HG02840 (cell line): ENCODE data around the gene DNAJC17.

Experiments used
- ATAC-seq: cut with Tn5 transposase; IDR thresholded peaks from one replicate; pipeline ENCODE4 v1.9.1; 2021; ENCODE audit warnings: mild to moderate bottlenecking, moderate library complexity, moderate number of reproducible peaks; ENCODE audit not compliant: unreplicated experiment, low FRiP score

The DNAJC17 gene

DNA sequence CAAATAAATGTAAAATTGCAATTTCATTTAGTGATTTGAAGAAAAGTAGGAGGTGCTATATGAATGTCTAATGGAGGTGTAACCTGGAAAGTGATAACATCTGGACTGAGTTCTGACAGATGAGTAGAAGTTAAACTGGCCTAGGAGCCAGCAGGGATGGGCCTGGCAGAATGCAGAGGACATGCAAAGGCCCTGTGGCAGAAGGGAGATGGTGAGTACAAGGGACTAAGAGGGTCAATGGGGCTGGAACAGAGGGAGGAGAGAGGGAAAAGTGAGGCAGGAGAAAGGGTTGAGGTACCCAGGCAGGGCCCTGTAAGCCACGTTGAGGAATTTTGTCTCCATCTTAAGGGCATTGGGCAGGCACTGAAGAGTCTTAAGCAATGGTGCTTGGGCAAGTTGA lies 24.6 kb upstream of the DNAJC17 start:
- ATAC-seq: no peak

- ATAC-seq: no peak
Observed at GRCh38 chr15:40830884-40831283, 23.6 kb upstream of the DNAJC17 start.

- ATAC-seq: no peak
Observed at GRCh38 chr15:40829115-40829514, 21.8 kb upstream of the DNAJC17 start.

DNA sequence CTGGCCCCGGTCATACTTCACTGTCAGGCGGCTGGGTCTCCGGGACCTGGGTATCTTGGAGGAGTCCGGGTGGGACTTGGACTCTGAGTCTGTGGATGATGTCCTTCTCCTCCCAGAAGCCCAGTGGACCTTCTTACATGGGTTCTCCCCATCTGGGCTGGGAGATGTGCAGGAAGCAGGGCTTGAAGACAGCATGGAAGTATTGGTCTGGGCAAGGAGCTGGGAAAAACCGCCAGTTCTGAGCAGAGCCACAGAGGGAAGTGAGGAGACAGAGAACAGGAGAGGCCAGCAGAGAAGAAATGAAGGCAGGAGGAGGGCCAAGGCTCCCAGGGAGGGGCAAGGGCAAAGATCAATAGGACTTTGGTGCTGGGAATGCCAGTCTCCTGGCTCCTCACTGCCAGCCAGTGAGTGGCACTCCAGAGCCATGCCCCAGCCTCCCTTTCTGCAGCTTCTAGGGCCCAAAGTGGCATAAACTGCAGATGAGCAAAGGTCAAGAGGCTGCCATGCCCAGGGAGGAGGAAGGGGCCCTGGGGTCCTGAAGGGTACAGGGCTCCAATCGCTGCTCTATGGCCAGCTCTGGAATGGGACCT lies 21.3 kb upstream of the DNAJC17 start, which contains the start of gene PPP1R14D:
Gene PPP1R14D, minus strand, starts transcription at position 262 of the 590 bp plus-strand sequence. Its CDS starts 67 bp downstream, at position 195.
- ATAC-seq: no peak

DNA sequence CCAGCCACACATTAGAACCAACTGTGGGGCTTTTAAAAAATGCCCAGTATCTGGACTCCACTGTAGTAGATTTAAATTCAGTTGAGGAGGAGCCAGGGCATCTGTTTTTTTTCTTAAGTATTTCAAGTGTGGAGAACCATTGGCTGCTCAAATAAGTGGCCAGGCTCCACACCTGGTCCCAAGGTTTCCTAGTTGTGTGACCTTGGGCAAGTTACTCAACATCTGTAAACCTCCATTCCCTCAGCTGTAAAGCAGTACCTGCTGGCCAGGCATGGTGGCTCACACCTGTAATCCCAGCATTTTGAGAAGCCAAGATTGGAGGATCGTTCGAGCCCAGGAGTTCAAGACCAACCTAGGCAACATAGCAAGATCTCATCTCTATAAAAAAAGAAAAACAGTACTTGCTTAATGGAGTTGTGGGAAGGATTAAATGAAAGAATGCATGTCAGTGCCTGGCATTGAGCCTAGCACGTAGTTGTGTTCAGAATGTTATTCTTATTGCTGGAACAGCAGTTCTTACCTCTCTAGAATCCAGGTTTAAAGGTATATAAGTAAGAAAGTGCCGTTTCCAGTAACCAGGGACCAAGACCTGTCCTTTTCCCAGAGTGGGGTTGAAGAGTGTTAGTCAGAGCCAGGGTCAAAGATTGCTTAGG lies 19.3 kb upstream of the DNAJC17 start:
- no peak for ATAC-seq

DNA sequence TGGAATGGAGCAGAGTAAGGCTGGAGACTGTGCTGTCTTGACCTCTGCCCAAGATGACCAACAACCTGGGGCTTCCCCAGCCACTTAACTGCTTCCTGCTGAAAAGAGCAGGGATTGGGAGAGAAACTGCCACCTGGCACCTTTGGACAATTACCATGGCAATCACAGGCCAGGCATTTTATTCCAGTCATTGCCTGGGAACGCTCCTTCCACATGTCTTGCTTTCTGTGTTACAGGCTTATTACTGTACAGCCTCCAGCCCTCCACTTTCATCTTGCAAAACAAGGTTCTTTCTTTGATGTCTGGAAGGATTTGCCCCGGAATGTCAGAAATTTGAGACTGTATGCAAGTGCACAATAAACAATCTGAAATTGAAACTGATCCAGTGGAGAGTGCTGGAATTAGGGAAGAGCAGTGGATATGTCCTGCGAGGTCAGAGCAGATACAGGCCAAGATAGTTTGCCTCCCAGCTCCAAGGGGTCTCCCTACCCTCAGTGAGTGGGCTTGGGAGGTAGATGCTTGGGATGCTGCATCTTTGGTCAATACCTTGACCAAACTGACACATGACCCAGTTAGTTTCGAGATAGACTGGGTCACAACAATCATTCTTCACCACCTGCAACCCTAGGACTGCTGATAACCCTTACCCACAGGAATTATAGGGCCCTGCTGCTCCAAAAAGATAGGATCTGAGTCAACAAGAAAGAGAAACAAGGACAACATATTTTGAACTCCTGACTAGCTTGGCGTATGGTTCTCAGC lies 18.6 kb upstream of the DNAJC17 start:
- ATAC-seq: no peak

DNA sequence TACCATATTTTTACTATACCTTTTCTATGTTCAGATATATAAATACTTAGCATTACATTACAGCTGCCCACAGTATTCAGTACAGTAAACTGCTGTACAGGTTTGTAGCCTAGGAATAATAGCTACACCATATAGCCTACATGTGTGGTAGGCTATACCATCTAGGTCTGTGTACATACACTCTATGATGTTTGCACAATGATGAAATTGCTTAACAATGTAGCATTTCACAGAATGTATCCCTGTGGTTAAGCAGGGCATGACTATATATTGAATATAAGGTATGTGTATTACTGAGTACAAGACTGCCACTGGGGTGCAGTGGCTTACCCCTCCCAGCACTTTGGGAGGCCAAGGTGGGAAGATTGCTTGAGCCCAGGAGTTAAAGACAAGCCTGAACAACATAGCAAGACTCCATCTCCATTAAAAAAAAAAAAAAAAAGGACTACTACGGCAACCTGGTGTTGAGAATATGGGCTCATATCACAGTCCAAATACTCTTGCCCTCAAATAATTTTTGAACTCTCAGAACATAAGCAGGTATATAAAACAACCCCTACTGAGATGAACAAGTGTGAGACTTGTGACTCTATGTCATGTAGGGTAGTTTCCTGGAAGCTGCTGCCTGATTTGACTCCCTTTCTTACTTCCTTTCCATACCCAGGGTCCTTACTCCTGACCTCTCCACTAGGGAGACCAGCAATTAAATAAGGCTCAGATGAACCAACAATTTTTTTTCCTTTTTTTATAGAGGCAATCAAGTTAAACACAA lies 16.5 kb upstream of the DNAJC17 start:
- ATAC-seq: no peak

DNA sequence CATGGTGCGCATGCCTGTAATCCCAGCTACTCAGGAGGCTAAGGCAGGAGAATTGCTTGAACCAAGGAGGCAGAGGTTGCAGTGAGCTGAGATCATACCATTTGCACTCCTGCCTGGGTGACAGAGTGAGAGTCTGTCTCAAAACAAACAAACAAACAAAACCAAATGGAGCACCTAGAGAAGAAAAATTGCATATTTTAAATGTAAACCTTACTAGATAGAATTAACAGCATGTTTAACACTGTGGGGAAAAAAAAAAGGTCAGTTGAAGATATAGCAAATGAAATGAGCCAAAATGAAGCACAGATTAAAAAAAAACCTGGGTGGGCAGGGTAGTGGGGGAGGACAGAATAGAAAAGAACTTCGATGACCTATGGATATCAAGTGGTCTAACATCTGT lies 13.9 kb upstream of the DNAJC17 start:
- no peak for ATAC-seq

GRCh38 chr15:40819048-40819447 lies 11.8 kb upstream of the DNAJC17 start:
- no peak for ATAC-seq

- ATAC-seq: no peak
Observed at GRCh38 chr15:40815042-40815698, 7.9 kb upstream of the DNAJC17 start.

- no peak for ATAC-seq
Observed at GRCh38 chr15:40812721-40813425, 5.6 kb upstream of the DNAJC17 start.

- no peak for ATAC-seq
Observed at GRCh38 chr15:40808861-40809450, 1.7 kb upstream of the DNAJC17 start.

DNA sequence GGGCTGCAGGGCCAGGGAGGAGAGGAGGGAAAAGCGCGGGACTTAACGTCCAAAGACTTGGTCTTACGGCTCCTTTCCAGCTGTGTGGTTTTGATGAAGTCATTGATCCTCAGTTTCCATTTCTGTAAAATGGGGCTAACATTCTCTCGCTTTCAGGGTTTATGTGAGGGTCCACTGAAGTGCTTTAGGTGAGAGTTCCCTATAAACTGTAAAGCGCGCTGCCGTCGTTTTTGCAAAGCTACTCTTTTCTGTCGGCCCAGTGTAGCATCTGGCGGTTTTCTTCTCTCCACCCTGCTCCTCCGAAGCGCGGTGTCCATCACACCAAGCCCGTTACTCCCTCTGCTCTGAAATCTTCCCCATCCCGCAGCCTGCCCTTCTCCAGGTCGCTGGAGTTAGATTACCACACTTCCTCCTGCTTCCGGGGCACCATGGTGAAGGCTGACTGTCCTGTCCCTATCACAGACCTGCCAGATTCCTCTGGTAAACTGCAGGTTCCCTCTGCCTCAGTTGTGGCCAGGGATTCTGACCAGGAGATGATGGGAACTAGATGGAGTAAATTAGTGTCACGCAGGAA lies 702 bp upstream of the DNAJC17 start:
- no peak for ATAC-seq

GRCh38 chr15:40806672-40807027 lies 623 bp downstream of the DNAJC17 start:
- ATAC-seq: no peak

DNA sequence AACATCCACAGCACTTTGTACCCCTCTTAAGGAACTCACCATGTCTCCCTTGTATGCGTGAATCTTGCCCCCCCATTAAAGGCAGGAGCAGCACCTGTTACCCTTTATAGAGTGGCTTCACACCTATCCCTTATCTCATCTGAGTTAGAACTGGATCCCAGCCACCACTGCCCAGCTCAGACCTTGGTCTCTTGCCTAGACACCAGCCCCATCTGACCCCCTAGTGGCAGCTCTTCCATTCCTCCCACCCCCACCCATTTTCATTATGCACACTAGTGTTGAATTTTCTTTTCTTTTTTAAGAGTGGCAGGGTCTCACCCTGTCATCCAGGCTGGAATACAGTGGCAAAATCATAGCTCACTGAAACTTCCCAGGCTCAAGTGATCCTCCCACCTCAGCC lies 3.6 kb downstream of the DNAJC17 start:
- no peak for ATAC-seq

DNA sequence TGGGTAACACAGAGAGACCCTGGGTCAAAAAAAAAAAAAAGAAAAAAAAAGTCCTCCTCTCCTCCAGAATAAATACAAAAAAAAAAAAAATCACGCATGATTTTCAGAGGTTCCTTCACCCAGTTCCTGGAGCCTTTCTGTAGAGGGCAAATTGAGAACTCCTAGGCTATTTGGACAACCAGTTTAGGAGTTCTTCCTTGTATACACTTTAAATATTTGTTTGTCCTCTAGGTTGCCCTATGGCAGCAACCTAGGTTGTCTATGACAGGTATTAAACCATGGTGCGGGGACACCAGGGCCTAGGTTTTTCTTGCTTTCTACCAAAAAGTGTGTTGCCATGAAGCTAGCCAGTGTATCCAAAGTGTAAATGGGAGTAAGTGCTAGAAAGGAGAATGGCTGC lies 4.2 kb downstream of the DNAJC17 start:
- no peak for ATAC-seq

- no peak for ATAC-seq
Observed at GRCh38 chr15:40799523-40799922, 7.8 kb downstream of the DNAJC17 start.

DNA sequence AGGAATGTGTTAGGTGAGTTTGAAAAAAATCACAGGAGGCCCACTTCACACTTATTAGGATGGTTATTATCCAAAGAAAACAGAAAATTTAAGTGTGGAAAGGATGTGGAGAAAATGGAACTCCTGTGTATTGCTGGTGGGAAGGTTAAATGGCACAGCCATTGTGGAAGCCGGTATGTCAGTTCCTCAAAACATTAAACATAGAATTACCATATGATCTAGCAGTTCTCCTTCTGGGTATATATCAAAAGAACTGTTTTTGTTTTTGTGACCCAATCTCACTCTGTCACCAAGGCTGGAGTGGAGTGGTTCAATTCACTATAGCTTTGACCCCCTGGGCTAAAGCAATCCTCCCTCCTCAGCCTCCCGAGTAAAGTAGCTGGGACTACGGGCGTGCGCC lies 10.8 kb downstream of the DNAJC17 start:
- no peak for ATAC-seq

DNA sequence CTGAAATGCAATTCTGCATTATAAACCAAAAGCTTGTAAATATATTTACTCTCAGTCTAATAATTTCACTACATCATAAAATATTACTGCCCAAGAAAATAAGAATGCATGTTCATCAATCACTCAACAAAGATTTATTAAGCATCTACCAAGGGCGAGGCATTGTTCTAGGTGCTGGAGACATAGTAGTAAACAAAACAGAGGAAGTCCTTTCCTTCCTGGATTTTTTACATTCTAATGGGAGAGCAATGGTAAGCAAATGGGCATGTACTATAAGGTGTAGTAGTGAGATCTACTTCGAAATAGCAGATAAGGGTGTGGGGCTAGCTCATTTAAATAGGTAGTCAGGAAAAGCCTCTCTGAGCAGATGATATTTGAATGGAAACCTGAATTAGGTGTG lies 11.2 kb downstream of the DNAJC17 start:
- no peak for ATAC-seq
